HCT116 (cell line): ENCODE data around the gene MSH6. TPM values are rescaled to one million over a fixed set of nuclear protein-coding genes. Genes with fewer than 3 reads are reported as not detected.

ENCODE experiments used
- ATAC-seq: fragments of 200-7000 bp; cut with Tn5 transposase; 2 replicates; pipeline ENCODE4 v1.9.1; 2020; ENCODE audit warnings: mild to moderate bottlenecking, moderate library complexity
- BruUV-seq: library from RNA; stranded (reverse); fragments of 400-500 nt; replicated peaks from 2 replicates; lab custom pipeline; 2021; lab: Mats Ljungman, UMichigan
- CTCF ChIA-PET: fragments of 300-600 bp; sonication (Branson Sonifier 250); formaldehyde crosslinking; loops from one replicate; lab custom pipeline; 2021; ENCODE audit warnings: antibody characterized with exemption; lab: Charles Lee
- POLR2A ChIA-PET: fragments of 300-600, 350-600 bp; sonication (Branson Sonifier 250); formaldehyde crosslinking; loops from one replicate; lab custom pipeline; 2021; ENCODE audit warnings: antibody characterized with exemption; lab: Charles Lee
- RAD21 ChIA-PET, 2 experiments: fragments of 300-600 bp; sonication (Branson Sonifier 250); formaldehyde crosslinking; loops; one replicate each; lab custom pipeline; 2023; ENCODE audit warnings: low total read pairs in 2 of 2; ENCODE audit not compliant: uncharacterized antibody in 2 of 2, unreplicated experiment in 2 of 2, low non-redundant PET in 1 of 2; lab: Charles Lee
- DNase-seq: peaks from one replicate; pipeline ENCODE4 v3.0.0-alpha.2; 2010; ENCODE audit warnings: low read depth, low spot score
- H2AFZ ChIP-seq: fragments of 200-600 bp; shearing (Covaris generic), sonication (generic); 2 replicates; pipeline ENCODE4 v1.6.1; 2017; ENCODE audit warnings: low read depth, mixed run types, mixed read lengths, antibody characterized with exemption, low read length; ENCODE audit not compliant: poor library complexity, severe bottlenecking
- H3K27ac ChIP-seq: 2 replicates; pipeline ENCODE4 v1.5.1; 2012; ENCODE audit warnings: low read depth, low read length
- H3K27me3 ChIP-seq: fragments of 200-600 bp; sonication (generic); 2 replicates; pipeline ENCODE4 v1.6.1; 2016; ENCODE audit warnings: mixed run types, low read length, mixed read lengths; ENCODE audit not compliant: insufficient read depth
- H3K36me3 ChIP-seq, 2 experiments: fragments of 200-500 bp in 1 of 2; fragments of 200-600 bp in 1 of 2; sonication (Bioruptor generic) in 1 of 2; sonication (generic) in 1 of 2; 2 replicates each; pipeline versions ENCODE4 v1.5.1 to v1.6.1; 2014 to 2016; ENCODE audit warnings: low read length in 2 of 2, inconsistent platforms in 1 of 2, mixed read lengths in 1 of 2, mixed run types in 1 of 2; ENCODE audit not compliant: insufficient read depth in 2 of 2, control insufficient read depth in 1 of 2
- H3K4me1 ChIP-seq, 2 experiments: fragments of 200-600 bp in 1 of 2; sonication (generic) in 1 of 2; 2 replicates each; pipeline versions ENCODE4 v1.5.1 to v1.6.1; 2012 to 2017; ENCODE audit warnings: low read length in 2 of 2, inconsistent platforms in 1 of 2, mild to moderate bottlenecking in 1 of 2, mixed read lengths in 1 of 2, mixed run types in 1 of 2, moderate library complexity in 1 of 2; ENCODE audit not compliant: insufficient read depth in 2 of 2, control insufficient read depth in 1 of 2
- H3K4me2 ChIP-seq: fragments of 200-600 bp; sonication (generic); 2 replicates; pipeline ENCODE4 v1.6.1; 2017; ENCODE audit warnings: mixed run types, low read length, mixed read lengths
- H3K4me3 ChIP-seq, 2 experiments: fragments of 200-600 bp in 1 of 2; sonication (generic) in 1 of 2; replicated peaks in 1 of 2; 2 replicates each; pipeline ENCODE4 v1.5.1; 2011 to 2016; ENCODE audit warnings: low read length in 2 of 2, control low read depth in 1 of 2, low read depth in 1 of 2, mild to moderate bottlenecking in 1 of 2, mixed read lengths in 1 of 2, mixed run types in 1 of 2
- H3K79me2 ChIP-seq: fragments of 200-600 bp; sonication (generic); 2 replicates; pipeline ENCODE4 v1.6.1; 2017; ENCODE audit warnings: mild to moderate bottlenecking, mixed run types, low read length, moderate library complexity, mixed read lengths; ENCODE audit not compliant: insufficient read depth
- H3K9ac ChIP-seq: fragments of 200-600 bp; sonication (generic); 2 replicates; pipeline ENCODE4 v1.6.1; 2016; ENCODE audit warnings: low read length, mixed read lengths
- H3K9me2 ChIP-seq: fragments of 200-600 bp; sonication (generic), shearing (Covaris generic); 2 replicates; pipeline ENCODE4 v1.6.1; 2017; ENCODE audit warnings: mixed run types, mild to moderate bottlenecking, moderate library complexity; ENCODE audit not compliant: insufficient read depth
- H3K9me3 ChIP-seq, 2 experiments: fragments of 200-500 bp in 1 of 2; fragments of 200-600 bp in 1 of 2; sonication (Bioruptor generic) in 1 of 2; sonication (generic) in 1 of 2; 2 replicates each; pipeline ENCODE4 v1.6.1; 2014 to 2017; ENCODE audit warnings: low read length in 2 of 2, mixed read lengths in 2 of 2, inconsistent platforms in 1 of 2, low read depth in 1 of 2, mild to moderate bottlenecking in 1 of 2, mixed run types in 1 of 2, moderate library complexity in 1 of 2; ENCODE audit not compliant: control insufficient read depth in 1 of 2, insufficient read depth in 1 of 2
- H4K20me1 ChIP-seq: fragments of 200-600 bp; sonication (generic), shearing (Covaris generic); 2 replicates; pipeline ENCODE4 v1.6.1; 2017; ENCODE audit warnings: mixed run types, mild to moderate bottlenecking, moderate library complexity; ENCODE audit not compliant: insufficient read depth
- EZH2phosphoT487 ChIP-seq: fragments of 200-600 bp; IDR thresholded peaks from 2 replicates; pipeline ENCODE4 v1.6.1; 2018; ENCODE audit warnings: antibody characterized with exemption, borderline replicate concordance
- POLR2AphosphoS5 ChIP-seq: IDR thresholded peaks from 2 replicates; pipeline ENCODE4 v1.6.1; 2011; ENCODE audit warnings: mild to moderate bottlenecking, low read depth, low read length, moderate library complexity
- RAD21 ChIP-seq: IDR thresholded peaks from 2 replicates; pipeline ENCODE4 v1.6.1; 2012; ENCODE audit warnings: low read depth, mild to moderate bottlenecking
- SRF ChIP-seq: IDR thresholded peaks from 2 replicates; pipeline ENCODE4 v1.6.1; 2012; ENCODE audit warnings: low read depth
- YY1 ChIP-seq: IDR thresholded peaks from 2 replicates; pipeline ENCODE4 v1.6.1; 2011; ENCODE audit warnings: low read length, low read depth, moderate library complexity, mild to moderate bottlenecking; ENCODE audit not compliant: insufficient replicate concordance; ENCODE audit errors: extremely low read depth
- ZFX ChIP-seq: fragments of 450-650 bp; IDR thresholded peaks from 2 replicates; pipeline ENCODE4 v1.6.1; 2017
- ZNF274 ChIP-seq: fragments of 200-500 bp; sonication (Bioruptor generic); IDR thresholded peaks from 2 replicates; pipeline ENCODE4 v1.6.1; 2014; ENCODE audit warnings: mild to moderate bottlenecking, low read depth, low read length, inconsistent platforms
- intact Hi-C: fragments of 100-400 bp; cut with micrococcal nuclease; formaldehyde crosslinking; loops from 2 replicates; pipeline ENCODE4 v1.10.0; 2022
- total RNA-seq: library from RNA; stranded (reverse); gene quantifications from one replicate; pipeline ENCODE4 v1.2.1, GENCODE V29; 2021; ENCODE audit not compliant: unreplicated experiment
- TF ChIP-seq, protein P1 (sequence below): IDR thresholded peaks from 2 replicates; pipeline ENCODE4 v1.6.1; 2012
- TF ChIP-seq, protein P2 (sequence below), 3 experiments: fragments of 200-600 bp in 1 of 3; sonication (generic) in 1 of 3; IDR thresholded peaks in 2 of 3; conservative IDR thresholded peaks in 1 of 3; 2 replicates each; pipeline ENCODE4 v1.5.1; 2012 to 2017; ENCODE audit warnings: low read depth in 2 of 3, low read length in 2 of 3, antibody characterized with exemption in 1 of 3, borderline replicate concordance in 1 of 3, control low read depth in 1 of 3, mild to moderate bottlenecking in 1 of 3, mixed read lengths in 1 of 3, mixed run types in 1 of 3, moderate library complexity in 1 of 3; ENCODE audit not compliant: insufficient read depth in 1 of 3
- TF ChIP-seq, protein P3 (sequence below): IDR thresholded peaks from 2 replicates; pipeline ENCODE4 v1.6.1; 2011; ENCODE audit warnings: mild to moderate bottlenecking, low read length, moderate library complexity; ENCODE audit not compliant: insufficient replicate concordance; ENCODE audit errors: extremely low read depth
- TF ChIP-seq, protein P4 (sequence below): IDR thresholded peaks from 2 replicates; pipeline ENCODE4 v1.6.1; 2012

MSH6 gene
- total RNA-seq, 1 experiment from 2014 or later, result 71.2 TPM

DNA sequence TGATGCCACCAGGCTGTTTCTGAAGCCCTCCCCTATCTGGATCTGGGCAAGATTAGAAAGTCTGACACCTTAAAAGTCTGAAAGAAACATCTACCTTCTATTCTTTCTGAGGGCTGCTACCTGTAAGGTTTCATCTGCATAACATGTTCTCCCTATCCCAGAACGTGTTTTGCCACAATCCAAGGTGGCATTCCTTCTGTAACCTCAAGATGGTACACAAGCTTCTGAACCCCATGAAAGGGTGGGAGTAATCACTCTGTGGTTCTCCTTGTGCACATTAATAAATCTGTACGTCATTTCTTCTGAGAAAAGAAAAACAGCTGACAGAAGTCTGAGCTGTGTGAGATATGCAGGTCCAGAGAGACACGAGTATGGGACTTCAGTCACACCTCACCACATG is 41.8 kb upstream of the MSH6 start:
- Histone ChIP-seq H3K36me3 (no peaks in the 10 kb centered on the region), H2AFZ (no peak overlapping the region), H3K4me3 (no peak overlapping the region), H3K9me2 (no peaks in the 10 kb centered on the region), H3K9ac (no peak overlapping the region), H3K4me1 (no peaks in the 10 kb centered on the region), H3K9me3 (no peaks in the 10 kb centered on the region), H3K79me2 (no peaks in the 10 kb centered on the region), H3K27ac (no peak overlapping the region), H3K4me2 (no peak overlapping the region), H4K20me1 (no peaks in the 10 kb centered on the region), H3K27me3 (no peaks in the 10 kb centered on the region)
- ChIA-PET CTCF (no interaction called here), POLR2A (no interaction called here), RAD21 (no interaction called here)
- ATAC-seq (no peak), DNase-seq (no peak)
- intact Hi-C loops, result no loop called here
- BruUV-seq, result no TSS peak
- TF ChIP-seq YY1, result no peak
- no peak for TF ChIP-seq ZFX
- TF ChIP-seq, protein P1, sequence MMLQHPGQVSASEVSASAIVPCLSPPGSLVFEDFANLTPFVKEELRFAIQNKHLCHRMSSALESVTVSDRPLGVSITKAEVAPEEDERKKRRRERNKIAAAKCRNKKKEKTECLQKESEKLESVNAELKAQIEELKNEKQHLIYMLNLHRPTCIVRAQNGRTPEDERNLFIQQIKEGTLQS, result no peak
- no peak for TF ChIP-seq EZH2phosphoT487
- no peak for TF ChIP-seq POLR2AphosphoS5
- TF ChIP-seq, protein P2, sequence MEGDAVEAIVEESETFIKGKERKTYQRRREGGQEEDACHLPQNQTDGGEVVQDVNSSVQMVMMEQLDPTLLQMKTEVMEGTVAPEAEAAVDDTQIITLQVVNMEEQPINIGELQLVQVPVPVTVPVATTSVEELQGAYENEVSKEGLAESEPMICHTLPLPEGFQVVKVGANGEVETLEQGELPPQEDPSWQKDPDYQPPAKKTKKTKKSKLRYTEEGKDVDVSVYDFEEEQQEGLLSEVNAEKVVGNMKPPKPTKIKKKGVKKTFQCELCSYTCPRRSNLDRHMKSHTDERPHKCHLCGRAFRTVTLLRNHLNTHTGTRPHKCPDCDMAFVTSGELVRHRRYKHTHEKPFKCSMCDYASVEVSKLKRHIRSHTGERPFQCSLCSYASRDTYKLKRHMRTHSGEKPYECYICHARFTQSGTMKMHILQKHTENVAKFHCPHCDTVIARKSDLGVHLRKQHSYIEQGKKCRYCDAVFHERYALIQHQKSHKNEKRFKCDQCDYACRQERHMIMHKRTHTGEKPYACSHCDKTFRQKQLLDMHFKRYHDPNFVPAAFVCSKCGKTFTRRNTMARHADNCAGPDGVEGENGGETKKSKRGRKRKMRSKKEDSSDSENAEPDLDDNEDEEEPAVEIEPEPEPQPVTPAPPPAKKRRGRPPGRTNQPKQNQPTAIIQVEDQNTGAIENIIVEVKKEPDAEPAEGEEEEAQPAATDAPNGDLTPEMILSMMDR (IDR thresholded peaks at IDR 0.05 in 2 of 3, conservative IDR thresholded peaks at IDR 0.05 in 1 of 3; ENCODE audit: borderline replicate concordance in 1 of 3, insufficient read depth in 1 of 3, low read depth in 2 of 3, low read length in 2 of 3), result no peak

DNA sequence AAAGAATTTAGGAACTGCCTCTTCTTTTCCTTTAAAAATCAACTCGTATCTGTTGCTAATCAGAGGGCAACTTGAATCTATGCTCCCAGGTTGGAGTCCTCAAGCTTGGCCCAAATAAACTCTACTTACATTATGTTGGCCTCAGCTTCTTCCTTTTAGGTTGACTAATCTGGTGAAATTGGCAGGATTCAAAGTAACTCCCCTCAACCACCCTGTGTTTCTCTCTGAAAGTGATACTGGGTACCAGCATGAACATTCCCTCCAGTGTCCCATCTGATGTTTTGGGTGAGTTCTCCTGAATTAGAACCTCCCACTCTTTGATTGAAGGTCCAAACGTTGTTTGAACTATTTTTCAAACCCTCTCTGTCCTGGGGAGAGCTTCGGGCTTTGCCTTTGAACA is 41.3 kb upstream of the MSH6 start:
- H3K36me3 ChIP-seq, result no peaks in the 10 kb centered on the region

More for the DNA sequence above, 41.3 kb upstream of the MSH6 start:
- ChIA-PET POLR2A (no interaction called here), CTCF (no interaction called here), RAD21 (no interaction called here)
- Histone ChIP-seq H4K20me1 (no peaks in the 10 kb centered on the region), H3K79me2 (no peaks in the 10 kb centered on the region), H2AFZ (no peak overlapping the region), H3K9me2 (no peaks in the 10 kb centered on the region), H3K27ac (no peak overlapping the region), H3K4me1 (no peaks in the 10 kb centered on the region), H3K9ac (no peak overlapping the region), H3K9me3 (no peaks in the 10 kb centered on the region), H3K4me3 (no peak overlapping the region), H3K27me3 (no peaks in the 10 kb centered on the region), H3K4me2 (no peak overlapping the region)
- ATAC-seq (no peak), DNase-seq (no peak)
- TF ChIP-seq, protein P3, sequence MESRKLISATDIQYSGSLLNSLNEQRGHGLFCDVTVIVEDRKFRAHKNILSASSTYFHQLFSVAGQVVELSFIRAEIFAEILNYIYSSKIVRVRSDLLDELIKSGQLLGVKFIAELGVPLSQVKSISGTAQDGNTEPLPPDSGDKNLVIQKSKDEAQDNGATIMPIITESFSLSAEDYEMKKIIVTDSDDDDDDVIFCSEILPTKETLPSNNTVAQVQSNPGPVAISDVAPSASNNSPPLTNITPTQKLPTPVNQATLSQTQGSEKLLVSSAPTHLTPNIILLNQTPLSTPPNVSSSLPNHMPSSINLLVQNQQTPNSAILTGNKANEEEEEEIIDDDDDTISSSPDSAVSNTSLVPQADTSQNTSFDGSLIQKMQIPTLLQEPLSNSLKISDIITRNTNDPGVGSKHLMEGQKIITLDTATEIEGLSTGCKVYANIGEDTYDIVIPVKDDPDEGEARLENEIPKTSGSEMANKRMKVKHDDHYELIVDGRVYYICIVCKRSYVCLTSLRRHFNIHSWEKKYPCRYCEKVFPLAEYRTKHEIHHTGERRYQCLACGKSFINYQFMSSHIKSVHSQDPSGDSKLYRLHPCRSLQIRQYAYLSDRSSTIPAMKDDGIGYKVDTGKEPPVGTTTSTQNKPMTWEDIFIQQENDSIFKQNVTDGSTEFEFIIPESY, result no peak
- TF ChIP-seq ZFX, result no peak
- TF ChIP-seq, protein P2 (IDR thresholded peaks at IDR 0.05 in 2 of 3, conservative IDR thresholded peaks at IDR 0.05 in 1 of 3; ENCODE audit: borderline replicate concordance in 1 of 3, insufficient read depth in 1 of 3, low read depth in 2 of 3, low read length in 2 of 3), result no peak
- no peak for TF ChIP-seq RAD21
- TF ChIP-seq, protein P4, sequence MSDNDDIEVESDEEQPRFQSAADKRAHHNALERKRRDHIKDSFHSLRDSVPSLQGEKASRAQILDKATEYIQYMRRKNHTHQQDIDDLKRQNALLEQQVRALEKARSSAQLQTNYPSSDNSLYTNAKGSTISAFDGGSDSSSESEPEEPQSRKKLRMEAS, result no peak
- TF ChIP-seq YY1, result no peak
- TF ChIP-seq SRF, result no peak
- no peak for TF ChIP-seq EZH2phosphoT487
- no peak for TF ChIP-seq ZNF274
- intact Hi-C loops, result no loop called here
- no TSS peak for BruUV-seq
